Mammary epithelial cell (primary cell): ENCODE measurements around the gene NUDT16L1.

Source experiments
- CTCF ChIP-seq, 2 donors: IDR thresholded peaks in 1 of 2; conservative IDR thresholded peaks in 1 of 2; 2 replicates each; pipeline ENCODE4 v1.5.1; 2011 to 2012; ENCODE audit warnings: inconsistent platforms in 2 of 2, low read length in 2 of 2, mild to moderate bottlenecking in 2 of 2, control low read depth in 1 of 2, low read depth in 1 of 2; ENCODE audit not compliant: insufficient read depth in 1 of 2; ENCODE audit errors: extremely low read depth in 1 of 2
- EZH2 ChIP-seq: IDR thresholded peaks from 2 replicates; pipeline ENCODE4 v1.6.1; 2012; ENCODE audit warnings: low read length, inconsistent platforms, borderline replicate concordance

GRCh38 chr16:4656221-4656620 lies 37.1 kb upstream of the NUDT16L1 start:
- TF ChIP-seq CTCF (conservative IDR thresholded peaks at IDR 0.05 in 1 of 2, IDR thresholded peaks at IDR 0.05 in 1 of 2; ENCODE audit: extremely low read depth in 1 of 2, insufficient read depth in 1 of 2, low read depth in 1 of 2, low read length in 2 of 2), result no peak
- no peak for TF ChIP-seq EZH2
